Stimulated activated CD4-positive, alpha-beta T cell treated with anti-CD3 and anti-CD28 coated beads, Interleukin-4, amount 100 ng/mL, for 1 hour (primary cell): ENCODE measurements around the gene CMIP.

Experiments used
- DNase-seq: peaks from one replicate; pipeline ENCODE4 v3.0.0-alpha.2; 2020

Gene CMIP

GRCh38 chr16:81629896-81630634 lies 185.5 kb downstream of the CMIP start:
- no peak for DNase-seq

- DNase-seq: no peak
These were observed 186.0 kb downstream of the CMIP start for GRCh38 chr16:81630635-81631031.

GRCh38 chr16:81632392-81633146 lies 188.0 kb downstream of the CMIP start:
- peak; percentile 71 for DNase-seq

GRCh38 chr16:81633147-81633619 lies 188.6 kb downstream of the CMIP start:
- DNase-seq: no peak

GRCh38 chr16:81633680-81634379 lies 189.2 kb downstream of the CMIP start:
- DNase-seq: no peak

GRCh38 chr16:81634380-81635062 lies 189.9 kb downstream of the CMIP start:
- no peak for DNase-seq

GRCh38 chr16:81635063-81635937 lies 190.7 kb downstream of the CMIP start:
- no peak for DNase-seq

- no peak for DNase-seq
These were observed 191.8 kb downstream of the CMIP start for GRCh38 chr16:81636298-81636993.

GRCh38 chr16:81637336-81638235 lies 193.0 kb downstream of the CMIP start:
- no peak for DNase-seq

- DNase-seq: no peak
These were observed 193.8 kb downstream of the CMIP start for GRCh38 chr16:81638286-81638945.

- no peak for DNase-seq
These were observed 194.7 kb downstream of the CMIP start for GRCh38 chr16:81639348-81639747.

- DNase-seq: no peak
These were observed 195.5 kb downstream of the CMIP start for GRCh38 chr16:81639931-81640680.

- no peak for DNase-seq
These were observed 196.1 kb downstream of the CMIP start for GRCh38 chr16:81640681-81641070.

GRCh38 chr16:81641395-81642106 lies 196.9 kb downstream of the CMIP start:
- no peak for DNase-seq

- DNase-seq: no peak
These were observed 197.5 kb downstream of the CMIP start for GRCh38 chr16:81642107-81642436.

- no peak for DNase-seq
These were observed 198.3 kb downstream of the CMIP start for GRCh38 chr16:81642943-81643342.

- no peak for DNase-seq
These were observed 200.7 kb downstream of the CMIP start for GRCh38 chr16:81645266-81645694.

GRCh38 chr16:81645925-81646324 lies 201.3 kb downstream of the CMIP start:
- DNase-seq: no peak
